Hepatocyte (in vitro differentiated cells): Measurements from ENCODE around the gene C10orf67.

ENCODE experiments used
- CTCF ChIP-seq: fragments of 200-600 bp; sonication (generic); IDR thresholded peaks from 2 replicates; pipeline ENCODE4 v1.5.1; 2016; ENCODE audit warnings: antibody characterized with exemption, mild to moderate bottlenecking; ENCODE audit not compliant: poor library complexity
- EZH2 ChIP-seq: fragments of 200-600 bp; sonication (generic); IDR thresholded peaks from 2 replicates; pipeline ENCODE4 v1.6.1; 2016; ENCODE audit warnings: antibody characterized with exemption, mild to moderate bottlenecking, borderline replicate concordance

DNA sequence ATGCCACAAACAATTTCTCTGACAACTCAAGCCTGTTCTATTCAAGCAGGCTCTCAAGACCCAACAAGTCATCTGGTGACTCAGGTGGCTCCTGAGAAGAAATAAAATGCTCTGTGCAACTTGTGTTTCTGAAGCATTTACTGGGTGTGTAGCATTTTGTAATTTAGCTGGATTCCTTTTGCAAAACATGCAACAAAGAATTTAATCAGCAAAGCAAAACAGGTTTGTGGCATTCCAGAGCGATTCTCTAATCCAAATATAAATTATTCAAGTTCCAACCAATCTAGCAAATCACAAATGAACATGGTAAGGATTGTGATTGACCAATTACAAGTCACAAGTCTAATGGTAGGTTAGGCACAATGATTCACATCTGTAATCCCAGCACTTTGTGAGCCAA, 39.8 kb upstream of the C10orf67 start:
- no peak for TF ChIP-seq CTCF
- no peak for TF ChIP-seq EZH2
